G401 (cell line): ENCODE results near the gene ERF. TPM values are rescaled to one million over a fixed set of nuclear protein-coding genes. Genes with fewer than 3 reads are reported as not detected.
"Not testable (repeated sequence)": the region's sequence is repeated elsewhere in the genome, so short reads cannot be mapped to it uniquely, and the experiment has no call there.

ENCODE experiments used
- DNase-seq: peaks from one replicate; pipeline ENCODE4 v3.0.0-alpha.2; 2015; ENCODE audit warnings: low spot score
- in situ Hi-C: cut with HindIII; loops from 2 replicates; pipeline ENCODE4 v1.10.0; 2016; ENCODE audit warnings: low sequenced_read_pairs, mixed read lengths
- total RNA-seq: library from RNA; depleted of rRNA; stranded (reverse); fragments of >200 nt; shearing (Covaris generic); gene quantifications from 2 replicates; pipeline ENCODE4 v1.2.3, GENCODE V29; 2014

The ERF gene
- total RNA-seq, 1 experiment from 2014 or later, result 157 TPM

- in situ Hi-C loops, result no loop called here
- peak; percentile 33 for DNase-seq
Observed at GRCh38 chr19:42277821-42278451, 23.0 kb upstream of the ERF start.

- in situ Hi-C loops, result no loop called here
Observed at GRCh38 chr19:42276821-42277220, 21.9 kb upstream of the ERF start.

DNA sequence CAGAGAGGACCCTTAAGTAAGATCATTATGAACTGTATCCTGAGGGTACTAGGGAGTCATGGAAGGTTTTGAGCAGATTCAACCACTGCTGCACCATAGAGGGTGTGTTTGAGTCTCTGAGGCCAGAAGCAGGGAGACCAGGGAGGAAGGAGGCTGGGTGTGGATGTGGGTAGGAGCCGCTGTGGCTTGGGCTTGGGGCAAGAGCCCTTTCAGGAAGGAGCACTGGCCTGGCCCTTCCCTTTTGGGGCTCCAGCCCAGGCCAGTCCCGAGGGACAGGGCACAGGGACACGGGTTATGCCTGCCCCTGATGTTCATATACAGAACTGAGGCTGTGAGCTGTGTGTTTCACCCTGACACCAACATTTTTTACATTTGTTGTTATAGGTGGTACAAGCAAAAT lies 21.4 kb upstream of the ERF start:
- no peak for DNase-seq
- in situ Hi-C loops, result no loop called here

More at GRCh38 chr19:42276821-42277220, 21.9 kb upstream of the ERF start:
- no peak for DNase-seq

DNA sequence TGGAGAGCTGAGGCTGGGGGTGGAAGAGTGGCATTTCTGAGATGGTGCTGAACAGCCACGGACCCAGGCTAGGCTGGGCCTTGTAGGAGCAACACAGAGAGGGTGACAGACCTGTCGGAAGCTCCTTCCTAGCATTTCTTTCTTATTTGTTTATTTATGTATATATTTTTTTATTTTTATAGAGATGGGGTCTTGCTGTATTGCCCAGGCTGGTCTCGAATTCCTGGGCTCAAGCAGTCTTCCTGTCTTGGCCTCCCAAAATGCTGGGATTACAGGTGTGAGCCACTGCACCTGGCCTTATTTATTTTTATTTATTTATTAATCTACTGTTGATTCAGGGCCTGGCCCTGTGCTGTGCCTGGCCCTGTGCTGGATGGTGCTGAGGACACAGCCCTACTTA lies 20.6 kb upstream of the ERF start:
- in situ Hi-C loops, result no loop called here
- no peak for DNase-seq

GRCh38 chr19:42275103-42275502 lies 20.2 kb upstream of the ERF start:
- in situ Hi-C loops, result no loop called here
- peak; percentile 83 for DNase-seq

DNA sequence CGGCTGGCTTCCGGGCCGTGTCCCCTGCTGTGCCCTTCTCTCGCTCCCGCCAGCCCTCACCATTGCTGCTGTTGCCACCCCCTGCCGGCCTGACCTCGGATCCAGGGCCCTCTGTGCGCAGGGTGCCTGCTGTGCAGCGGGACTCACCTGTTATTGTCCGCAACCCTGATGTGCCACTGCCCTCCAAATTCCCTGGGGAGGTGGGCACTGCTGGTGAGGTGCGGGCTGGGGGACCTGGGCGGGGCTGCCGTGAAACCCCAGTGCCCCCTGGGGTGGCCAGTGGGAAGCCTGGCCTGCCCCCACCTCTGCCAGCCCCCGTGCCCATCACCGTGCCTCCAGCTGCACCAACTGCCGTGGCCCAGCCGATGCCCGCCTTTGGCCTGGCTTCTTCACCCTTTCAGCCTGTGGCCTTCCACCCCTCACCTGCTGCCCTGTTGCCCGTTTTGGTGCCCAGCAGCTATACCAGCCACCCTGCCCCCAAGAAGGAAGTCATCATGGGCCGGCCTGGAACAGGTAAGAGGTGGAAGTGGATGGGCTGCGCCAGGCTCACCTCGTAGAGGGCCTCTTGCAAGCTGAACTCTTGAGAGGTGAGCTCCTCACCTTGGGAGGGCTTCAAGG lies 19.2 kb upstream of the ERF start:
- no peak for DNase-seq

GRCh38 chr19:42273407-42274064 lies 18.6 kb upstream of the ERF start:
- in situ Hi-C loops, result no loop called here
- DNase-seq, result no peak

More for the DNA sequence above, 19.2 kb upstream of the ERF start:
- in situ Hi-C loops, result no loop called here

DNA sequence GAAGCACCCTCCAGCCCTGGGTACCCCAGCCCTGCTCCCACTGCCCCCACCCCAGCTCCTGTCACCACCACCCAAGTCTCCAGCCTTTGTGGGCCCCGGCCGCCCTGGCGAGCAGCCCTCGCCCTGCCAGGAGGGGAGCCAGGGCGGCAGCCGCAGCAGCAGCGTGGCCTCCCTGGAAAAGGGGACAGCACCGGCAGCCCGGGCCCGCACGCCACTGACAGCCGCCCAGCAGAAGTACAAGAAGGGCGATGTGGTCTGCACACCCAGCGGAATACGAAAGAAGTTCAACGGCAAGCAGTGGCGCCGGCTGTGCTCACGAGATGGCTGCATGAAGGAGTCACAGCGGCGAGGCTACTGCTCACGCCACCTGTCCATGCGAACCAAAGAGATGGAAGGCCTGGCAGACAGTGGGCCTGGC lies 18.1 kb upstream of the ERF start:
- in situ Hi-C loops, result no loop called here
- DNase-seq, result peak; percentile 29

DNA sequence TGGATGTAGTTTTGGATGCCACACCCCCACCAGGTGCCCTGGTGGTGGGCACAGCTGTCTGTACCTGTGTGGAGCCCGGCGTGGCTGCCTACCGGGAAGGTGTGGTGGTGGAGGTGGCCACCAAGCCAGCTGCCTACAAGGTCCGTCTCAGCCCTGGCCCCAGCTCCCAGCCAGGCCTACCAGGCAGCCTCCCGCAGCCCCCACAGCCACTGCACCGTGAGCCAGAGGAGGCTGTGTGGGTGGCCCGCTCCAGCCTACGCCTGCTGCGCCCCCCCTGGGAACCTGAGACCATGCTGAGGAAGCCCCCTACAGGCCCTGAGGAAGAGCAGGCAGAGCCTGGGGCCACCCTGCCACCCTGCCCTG lies 17.6 kb upstream of the ERF start:
- in situ Hi-C loops, result no loop called here

GRCh38 chr19:42271861-42272534 lies 17.1 kb upstream of the ERF start:
- in situ Hi-C loops, result no loop called here

More for the DNA sequence above, 17.6 kb upstream of the ERF start:
- no peak for DNase-seq

GRCh38 chr19:42271045-42271419 lies 16.1 kb upstream of the ERF start:
- peak; percentile 64 for DNase-seq
- in situ Hi-C loops, result no loop called here

More at GRCh38 chr19:42271861-42272534, 17.1 kb upstream of the ERF start:
- DNase-seq, result peak; percentile 53

DNA sequence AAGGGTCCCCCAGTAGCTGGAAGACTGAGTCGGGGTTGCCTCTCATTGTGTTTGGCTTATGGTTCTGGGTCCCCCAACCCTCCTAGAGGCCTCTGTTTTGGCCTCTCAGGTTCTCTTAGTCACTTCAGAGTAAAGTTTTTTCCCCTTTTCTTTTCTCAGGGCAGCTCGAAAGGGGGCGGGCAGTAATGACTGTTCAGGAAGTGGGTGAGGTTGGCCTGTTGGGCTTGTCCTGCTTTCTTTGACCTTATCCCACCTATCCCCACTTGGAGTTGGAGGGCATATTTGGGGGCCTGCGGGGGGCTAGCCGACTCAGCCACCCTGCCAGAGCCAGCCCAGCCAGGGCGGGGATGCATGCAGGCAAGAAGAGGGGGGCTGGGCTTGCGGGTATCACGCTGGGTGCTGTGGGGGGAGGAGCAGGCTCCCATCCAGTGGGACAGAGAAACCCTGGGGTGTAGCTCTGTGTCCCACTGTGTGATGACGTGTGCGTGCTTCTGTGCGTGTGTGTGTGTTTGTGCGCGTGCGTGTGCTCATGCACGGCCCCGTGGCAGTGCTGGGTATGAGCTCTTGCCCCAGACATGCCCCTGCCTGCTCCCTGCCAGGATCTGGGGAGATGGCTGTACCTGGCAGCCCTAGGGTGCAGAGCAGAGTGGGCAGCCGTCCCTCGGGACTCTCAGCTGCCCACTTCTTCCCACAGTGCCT lies 15.6 kb upstream of the ERF start:
- in situ Hi-C loops, result no loop called here
- DNase-seq, result peak; percentile 52

- DNase-seq, result peak; percentile 30
- in situ Hi-C loops, result no loop called here
Observed at GRCh38 chr19:42269478-42270345, 14.8 kb upstream of the ERF start.

DNA sequence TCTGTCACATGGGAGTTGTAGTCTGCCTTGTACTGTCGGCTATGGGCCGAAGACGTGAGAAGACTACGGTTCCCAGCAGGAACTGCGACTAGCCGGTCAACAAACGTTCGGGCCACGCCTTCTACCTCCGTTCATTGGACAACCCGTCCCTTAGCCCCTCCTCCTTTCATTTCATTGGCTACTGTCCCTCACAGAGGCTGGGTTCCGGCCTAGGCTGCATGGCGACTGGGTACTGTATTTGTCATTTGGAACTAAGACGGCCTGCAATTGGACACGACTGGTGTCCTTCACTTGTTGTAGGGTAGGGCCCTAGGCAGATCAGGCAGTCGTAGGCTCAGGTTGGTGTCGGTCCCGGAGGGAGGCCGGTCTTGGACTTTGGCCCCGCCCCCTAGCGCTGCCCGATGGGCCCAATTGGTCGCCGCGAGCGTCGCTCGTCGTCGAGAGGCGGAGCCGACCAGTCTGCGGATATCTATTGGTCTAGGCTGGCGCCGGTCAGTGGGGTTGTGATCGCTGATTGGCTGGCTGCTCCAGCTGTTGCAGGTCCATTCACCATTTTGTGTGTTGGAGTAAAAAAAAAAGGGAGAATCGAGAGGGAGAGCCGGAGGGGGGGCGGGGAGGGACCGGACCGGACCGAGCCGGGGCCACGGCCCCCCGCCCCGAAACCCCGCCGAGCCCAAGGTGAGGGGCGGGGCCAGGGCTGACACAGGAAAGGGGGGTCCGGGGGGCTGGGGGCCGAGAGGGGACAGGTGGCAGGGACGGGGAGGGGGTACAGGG lies 14.0 kb upstream of the ERF start, which contains the start of gene CIC:
CIC (plus strand) TSS at position 549 of the 774 bp plus-strand sequence. CDS start 2,532 bp downstream, outside the sequence.
- peak; percentile 100 for DNase-seq
- in situ Hi-C loops, result no loop called here

- in situ Hi-C loops, result no loop called here
- DNase-seq, result peak; percentile 100
Observed at GRCh38 chr19:42268142-42268703, 13.3 kb upstream of the ERF start.

DNA sequence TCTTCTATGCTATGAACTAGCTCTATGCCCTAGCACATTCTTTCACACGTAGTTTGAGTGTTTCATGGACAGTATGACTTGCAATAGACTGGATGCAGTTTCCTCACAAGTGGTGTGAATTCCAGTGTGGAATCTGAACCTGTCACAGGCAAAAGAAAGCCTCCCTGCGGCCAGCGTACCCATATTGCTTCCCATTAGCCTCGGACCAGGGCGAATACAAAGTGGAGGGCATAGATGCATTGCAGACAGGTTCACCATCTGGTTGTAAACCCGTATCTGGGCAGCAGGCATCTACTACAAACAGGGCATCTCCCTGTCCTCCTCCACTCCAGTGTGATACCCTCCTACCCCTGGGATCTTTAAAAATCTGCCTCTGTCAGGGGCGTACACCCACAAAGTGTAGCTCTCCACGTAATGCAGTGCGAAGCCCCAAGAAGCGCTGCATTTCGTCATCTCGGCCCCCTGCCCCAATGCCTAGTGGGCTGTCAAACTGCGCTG lies 12.8 kb upstream of the ERF start:
- peak; percentile 59 for DNase-seq
- in situ Hi-C loops, result no loop called here

DNA sequence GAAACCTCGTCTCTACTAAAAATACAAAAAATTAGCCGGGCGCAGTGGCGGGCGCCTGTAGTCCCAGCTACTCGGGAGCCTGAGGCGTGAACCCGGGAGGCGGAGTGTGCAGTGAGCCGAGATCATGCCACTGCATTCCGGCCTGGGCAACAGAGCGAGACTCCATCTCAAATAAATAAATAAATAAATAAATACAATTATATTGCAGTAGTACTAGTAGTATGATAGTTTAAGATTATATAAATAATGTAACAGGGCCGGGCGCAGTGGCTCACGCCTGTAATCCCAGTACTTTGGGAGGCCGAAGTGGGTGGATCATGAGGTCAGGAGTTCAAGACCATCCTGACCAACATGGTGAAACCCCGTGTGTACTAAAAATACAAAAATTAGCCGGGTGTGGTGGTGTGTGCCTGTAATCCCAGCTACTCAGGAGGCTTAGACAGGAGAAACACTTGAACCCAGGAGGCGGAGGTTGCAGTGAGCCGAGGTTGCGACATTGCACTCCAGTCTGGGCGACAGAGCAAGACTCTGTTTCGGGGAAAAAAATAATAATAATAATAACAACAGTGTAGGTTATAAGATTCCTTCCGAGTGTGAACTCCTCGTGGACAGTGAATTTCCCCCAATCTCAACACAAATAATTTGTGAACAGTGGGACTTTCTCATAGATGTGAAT lies 12.1 kb upstream of the ERF start:
- DNase-seq, in situ Hi-C loops: not testable (repeated sequence)
